HG02981 (cell line): ENCODE results near the gene ERG28.

ENCODE experiments used
- ATAC-seq: cut with Tn5 transposase; IDR thresholded peaks from one replicate; pipeline ENCODE4 v1.9.1; 2021; ENCODE audit warnings: mild to moderate bottlenecking, moderate library complexity; ENCODE audit not compliant: unreplicated experiment

Gene ERG28

GRCh38 chr14:75660238-75660629, 442 bp downstream of the ERG28 start:
- ATAC-seq, result no peak

GRCh38 chr14:75658957-75659356, 1.7 kb downstream of the ERG28 start:
- no peak for ATAC-seq

- no peak for ATAC-seq
Observed at GRCh38 chr14:75657331-75657730, 3.3 kb downstream of the ERG28 start.

- no peak for ATAC-seq
Observed at GRCh38 chr14:75655235-75655634, 5.4 kb downstream of the ERG28 start.

- ATAC-seq, result peak; percentile 68
Observed at GRCh38 chr14:75654127-75654732, 6.4 kb downstream of the ERG28 start.

GRCh38 chr14:75653563-75653962, 7.1 kb downstream of the ERG28 start:
- ATAC-seq, result no peak

- no peak for ATAC-seq
Observed at GRCh38 chr14:75650253-75651058, 10.2 kb downstream of the ERG28 start.

GRCh38 chr14:75649773-75650172, 10.9 kb downstream of the ERG28 start:
- no peak for ATAC-seq

- no peak for ATAC-seq
Observed at GRCh38 chr14:75649337-75649736, 11.3 kb downstream of the ERG28 start.

- no peak for ATAC-seq
Observed at GRCh38 chr14:75648066-75648838, 12.4 kb downstream of the ERG28 start.

- no peak for ATAC-seq
Observed at GRCh38 chr14:75647640-75648039, 13.0 kb downstream of the ERG28 start.

- no peak for ATAC-seq
Observed at GRCh38 chr14:75646762-75647161, 13.9 kb downstream of the ERG28 start.

GRCh38 chr14:75645056-75645455, 15.6 kb downstream of the ERG28 start:
- no peak for ATAC-seq

GRCh38 chr14:75643985-75644384, 16.7 kb downstream of the ERG28 start:
- ATAC-seq, result no peak

- ATAC-seq, result no peak
Observed at GRCh38 chr14:75640876-75641275, 19.8 kb downstream of the ERG28 start.

GRCh38 chr14:75636100-75636692, 24.5 kb downstream of the ERG28 start:
- ATAC-seq, result no peak

GRCh38 chr14:75634848-75635247, 25.8 kb downstream of the ERG28 start:
- ATAC-seq, result no peak

GRCh38 chr14:75631453-75631831, 29.2 kb downstream of the ERG28 start:
- ATAC-seq, result no peak

GRCh38 chr14:75630695-75631452, 29.8 kb downstream of the ERG28 start:
- ATAC-seq, result no peak

GRCh38 chr14:75628816-75629215, 31.9 kb downstream of the ERG28 start:
- no peak for ATAC-seq

GRCh38 chr14:75627406-75627805, 33.3 kb downstream of the ERG28 start:
- ATAC-seq, result no peak
